Activated CD4-positive, CD25-positive, alpha-beta regulatory T cell (primary cell): ENCODE data around the gene PALMD.

Source experiments
- DNase-seq, 4 experiments: peaks; one replicate each; lab custom pipeline; 2025; lab: John Stamatoyannopoulos, UW

Gene PALMD

DNA sequence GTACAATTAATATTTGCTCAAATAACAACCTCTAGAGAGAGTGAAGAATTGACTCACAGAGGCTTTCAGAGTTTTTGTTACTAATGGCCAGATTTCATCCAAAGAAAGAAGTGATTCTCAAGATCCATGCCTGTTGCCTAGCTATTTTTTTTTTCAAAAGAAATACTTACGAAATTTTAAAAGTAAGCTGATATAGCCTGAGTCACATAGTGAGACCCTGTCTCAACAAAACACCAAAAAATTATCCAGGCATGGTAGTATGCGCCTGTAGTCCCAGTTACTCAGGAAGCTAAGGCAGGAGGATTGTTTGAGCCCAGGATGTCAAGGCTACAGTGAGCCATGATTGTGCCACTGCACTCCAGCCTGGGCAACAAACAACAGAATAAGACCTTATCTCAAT is 14.6 kb downstream of the PALMD start:
- no peak for DNase-seq

DNA sequence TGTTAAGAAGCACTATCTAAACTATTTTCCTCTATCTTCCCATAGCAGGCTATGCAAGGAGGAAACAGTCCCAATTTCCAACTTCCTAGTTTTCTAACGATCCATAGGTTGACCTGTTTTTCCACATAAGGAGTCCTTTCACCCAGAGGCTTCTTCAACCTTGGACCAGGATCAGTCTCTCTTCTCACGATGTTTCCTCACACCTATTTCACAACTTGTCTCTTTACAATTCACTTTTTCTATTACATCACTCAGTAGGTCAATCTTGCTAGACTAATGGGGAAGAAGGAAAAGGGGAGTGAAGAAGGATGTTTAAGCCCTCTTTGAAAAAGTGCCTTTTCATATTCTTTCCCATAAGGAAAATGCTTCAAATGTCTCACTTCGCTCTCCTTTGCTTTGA is 15.9 kb downstream of the PALMD start:
- no peak for DNase-seq

DNA sequence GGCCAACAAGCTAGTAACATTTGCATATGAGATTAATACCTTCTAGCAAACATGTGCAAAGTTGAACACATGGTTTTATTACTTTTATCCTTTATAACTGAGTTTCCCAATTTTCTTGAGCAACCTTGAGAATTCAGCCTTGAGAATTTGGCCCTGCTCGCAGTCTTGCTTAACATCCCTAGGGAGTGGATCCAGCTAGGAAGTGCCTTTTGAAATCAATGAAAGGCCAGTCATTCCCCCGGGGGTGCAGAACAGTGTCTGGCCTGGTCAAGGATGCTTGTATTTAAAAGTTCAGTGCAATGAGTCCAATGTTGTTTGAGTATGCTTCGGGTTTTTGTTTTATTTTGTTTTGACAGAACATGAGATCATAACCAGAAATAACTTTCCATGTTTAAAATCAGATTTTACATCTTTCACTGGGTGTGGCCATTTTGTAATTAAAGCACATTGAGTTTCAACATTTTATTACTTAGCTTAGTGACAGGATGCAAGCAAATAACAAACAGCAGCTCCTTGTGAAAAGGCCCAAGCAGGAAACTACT is 16.7 kb downstream of the PALMD start:
- no peak for DNase-seq

DNA sequence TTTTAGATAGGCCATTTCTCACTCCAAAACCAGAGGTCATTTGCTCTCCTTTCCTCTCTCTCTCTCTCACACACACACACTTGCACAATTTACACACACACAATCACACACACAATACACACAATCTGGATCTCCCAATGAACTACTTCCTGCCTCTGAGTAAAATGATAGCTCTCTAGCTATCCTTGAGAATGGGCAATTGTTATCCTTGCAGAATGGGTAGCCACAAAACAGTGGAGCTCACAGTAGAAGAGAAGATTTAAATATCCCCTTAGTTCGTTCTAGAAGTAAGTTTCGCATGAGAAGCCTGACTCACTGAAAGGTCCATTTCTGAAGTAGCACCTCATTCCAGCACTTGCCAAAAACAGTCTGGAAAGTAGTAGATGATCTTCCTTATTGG is 17.6 kb downstream of the PALMD start:
- DNase-seq: no peak

DNA sequence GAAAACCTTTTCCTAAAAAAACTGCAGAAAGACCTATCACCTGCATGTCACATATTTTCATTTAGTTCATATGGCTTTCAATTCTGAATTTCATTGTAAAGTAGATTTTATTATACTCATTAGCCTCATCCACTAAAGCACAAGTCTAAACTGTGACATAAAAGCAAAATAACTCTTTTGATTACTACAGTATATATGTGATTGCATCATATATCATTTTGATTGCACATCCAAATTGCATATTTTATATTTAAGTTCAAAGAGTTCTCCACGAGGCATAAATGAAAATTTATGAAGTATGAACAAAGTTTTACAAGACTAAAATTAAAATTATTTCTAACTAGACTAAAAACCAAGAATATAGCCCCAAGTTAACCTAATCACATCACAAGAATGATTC is 19.3 kb downstream of the PALMD start:
- DNase-seq: no peak

DNA sequence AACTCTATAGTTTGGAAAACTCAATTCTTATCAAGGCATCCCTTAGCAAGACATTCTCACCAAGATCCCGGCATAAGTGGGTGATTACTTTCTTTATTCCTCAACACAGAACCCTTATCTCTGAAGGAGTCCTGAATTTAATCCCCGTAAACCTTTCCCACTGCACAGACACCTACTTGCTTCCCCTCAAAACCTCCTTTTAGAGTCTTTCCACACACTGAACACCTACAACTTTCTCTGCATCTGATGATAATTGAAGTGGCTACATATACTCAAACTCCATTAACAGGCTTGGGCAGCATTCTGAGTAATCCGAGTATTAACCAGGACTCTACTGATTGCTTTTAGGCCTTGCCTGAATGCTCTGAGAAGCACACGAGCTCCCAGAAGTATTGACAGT is 23.5 kb downstream of the PALMD start:
- no peak for DNase-seq

DNA sequence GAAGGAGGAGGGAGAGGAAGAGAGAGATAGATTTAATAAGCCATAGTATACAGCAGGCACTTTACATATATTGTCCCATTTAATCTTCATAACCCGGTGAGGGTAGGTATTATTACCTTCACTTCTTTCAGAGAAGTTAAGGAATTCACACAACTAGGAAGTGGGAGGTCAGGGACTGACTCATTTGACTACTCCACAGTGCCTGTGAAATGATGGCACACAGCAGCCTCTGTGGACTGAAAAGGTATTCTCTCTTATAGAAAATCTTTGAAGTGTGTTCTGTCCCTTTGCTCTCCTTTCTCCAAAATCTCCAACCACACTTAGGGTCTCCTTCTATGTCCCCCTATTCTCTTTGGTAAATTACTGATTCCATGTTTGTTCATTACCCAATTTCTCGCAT is 23.9 kb downstream of the PALMD start:
- no peak for DNase-seq

DNA sequence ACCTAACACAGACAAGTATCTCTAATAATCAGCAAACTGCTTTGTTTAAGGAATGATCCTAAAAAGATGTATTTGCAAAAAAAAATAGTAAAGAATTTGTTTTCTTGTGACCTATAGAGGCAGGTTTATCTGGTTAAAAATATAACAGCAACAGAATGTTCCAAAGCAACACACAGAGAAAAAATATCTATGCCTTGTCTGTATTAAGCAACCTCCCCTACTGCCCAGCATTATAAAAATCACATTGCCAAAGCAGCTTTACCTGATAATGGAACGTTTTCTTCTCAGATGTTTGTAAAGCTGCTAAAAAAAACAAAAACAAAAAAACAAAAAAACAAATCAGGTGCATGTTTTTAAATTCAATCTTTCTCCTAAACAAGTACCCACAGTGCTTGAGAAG is 24.7 kb downstream of the PALMD start:
- DNase-seq: no peak

DNA sequence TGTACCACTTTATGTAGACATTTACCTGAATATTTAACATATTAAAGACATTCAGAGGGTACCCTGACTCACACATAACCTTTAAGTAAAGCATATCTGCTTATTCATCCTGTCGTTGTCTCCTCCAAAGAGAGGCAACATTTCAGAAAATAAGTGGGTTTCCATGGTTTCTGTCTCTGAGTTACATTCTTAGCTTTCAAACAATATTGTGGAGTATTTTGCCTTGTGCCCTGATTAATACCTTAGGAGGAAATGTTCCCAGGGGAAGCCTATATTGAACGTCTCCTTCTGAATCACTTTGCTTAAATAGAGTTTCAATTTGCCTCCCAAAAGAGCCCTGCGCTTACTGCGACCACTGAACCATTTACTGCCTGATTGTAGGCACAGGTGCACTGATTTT is 26.1 kb downstream of the PALMD start:
- DNase-seq: no peak

DNA sequence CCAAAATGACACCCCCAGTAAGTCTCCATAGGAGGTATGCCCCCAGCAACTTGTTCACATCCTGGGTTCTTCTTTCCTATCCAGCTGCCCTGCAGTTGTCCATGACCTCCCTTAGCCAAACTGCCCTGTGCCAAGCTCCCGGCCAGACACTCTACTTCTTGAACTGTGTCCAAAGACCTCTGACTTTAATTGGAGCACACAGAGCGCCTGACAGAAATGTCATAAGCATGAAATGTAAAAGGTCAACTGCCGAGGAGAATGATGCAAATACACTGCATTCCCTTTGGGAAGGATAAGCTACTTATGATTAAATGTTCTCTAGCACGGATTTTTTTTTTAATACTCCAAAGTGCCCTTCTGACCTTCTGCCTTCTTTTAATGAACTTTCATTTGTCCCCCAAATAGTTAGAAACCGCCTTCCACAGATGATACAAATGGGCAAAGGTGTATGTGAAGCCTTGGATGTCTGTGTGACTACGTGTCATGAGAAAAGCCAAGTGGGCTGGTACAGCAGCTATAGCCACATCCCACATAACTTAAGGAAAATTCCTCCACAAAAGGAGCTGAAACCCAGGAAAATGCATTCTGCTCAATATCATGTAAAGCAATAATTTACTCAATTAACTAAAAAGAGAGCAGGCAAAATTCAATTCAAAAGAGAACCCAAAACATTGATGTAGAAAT is 26.8 kb downstream of the PALMD start:
- no peak for DNase-seq

DNA sequence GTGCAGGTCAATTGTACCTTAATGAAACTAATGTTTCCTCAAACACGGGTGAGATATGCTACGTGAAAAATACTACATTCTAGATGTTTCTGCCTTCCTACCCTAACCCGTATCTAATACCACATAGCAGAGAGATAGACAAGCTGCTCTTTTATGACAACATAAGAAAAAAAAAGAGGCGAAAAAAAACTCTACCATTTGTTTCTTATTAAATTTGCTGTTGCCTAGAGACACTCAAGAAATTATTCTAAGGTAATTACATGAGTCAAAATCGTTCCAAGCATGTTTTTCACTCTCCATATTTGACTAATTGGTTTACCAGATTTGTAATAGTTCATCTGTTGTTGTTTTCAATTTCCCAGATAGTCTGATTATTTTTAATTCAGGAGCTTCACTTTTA is 27.4 kb downstream of the PALMD start:
- no peak for DNase-seq

DNA sequence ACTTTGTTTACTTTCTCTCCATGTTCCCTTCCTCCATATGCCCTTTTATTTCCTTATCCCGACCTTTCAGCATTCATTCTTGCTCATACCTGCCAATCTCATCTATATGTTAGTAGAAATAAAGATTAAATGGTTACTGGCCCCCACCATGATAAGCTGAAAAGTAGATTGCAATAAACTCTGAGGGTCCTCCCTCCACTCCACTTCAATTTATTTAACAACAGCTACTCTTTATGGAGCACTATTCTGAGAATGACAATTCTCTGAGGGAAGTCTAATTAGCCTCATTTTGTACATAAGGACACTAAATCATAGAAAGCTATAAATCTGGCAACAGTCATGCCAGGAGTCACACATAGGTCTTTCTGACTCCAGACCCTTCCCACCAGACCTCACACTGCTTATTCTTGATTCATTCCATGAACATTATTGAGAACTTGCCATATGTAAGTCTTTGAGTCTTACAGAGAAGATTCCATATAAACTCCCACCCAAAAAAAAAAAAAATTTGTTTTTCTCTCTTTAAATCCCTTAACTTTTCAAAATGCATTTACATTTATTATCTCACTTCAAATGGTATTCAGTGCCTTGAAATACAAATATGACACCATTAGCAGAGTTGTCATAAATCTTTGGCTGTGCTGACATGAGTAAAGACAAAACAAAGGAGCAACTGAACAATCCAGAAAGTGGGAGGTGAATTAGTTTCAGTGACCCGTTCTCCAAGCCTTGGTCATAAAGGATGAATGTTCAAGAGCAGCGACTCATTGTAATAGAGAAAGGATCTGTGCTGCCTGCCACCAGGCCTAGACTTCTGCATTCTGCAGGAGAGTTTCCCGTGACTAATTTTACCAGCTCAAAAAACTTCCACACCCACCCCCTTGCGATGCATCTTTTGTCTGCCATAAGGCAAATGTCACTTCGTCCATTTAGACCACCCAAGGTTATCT is 28.5 kb downstream of the PALMD start:
- DNase-seq: no peak

DNA sequence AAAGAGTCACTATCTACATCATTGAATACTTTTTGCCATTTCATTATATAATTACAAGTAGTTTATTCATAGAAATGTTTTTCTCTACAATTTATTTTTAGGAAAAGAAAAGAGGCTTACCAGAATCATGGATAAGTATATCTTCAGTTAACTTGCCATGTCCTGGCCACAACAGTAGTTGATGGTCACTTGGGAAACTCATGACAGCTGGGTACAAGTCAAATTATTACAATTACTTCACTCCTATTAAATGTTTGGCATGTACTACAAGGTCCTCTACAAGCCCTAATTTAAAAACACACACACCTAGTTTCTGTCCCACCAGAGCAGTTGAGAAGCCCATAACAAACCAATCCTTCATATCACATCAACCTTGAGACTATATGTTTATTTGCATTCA is 29.4 kb downstream of the PALMD start:
- no peak for DNase-seq

DNA sequence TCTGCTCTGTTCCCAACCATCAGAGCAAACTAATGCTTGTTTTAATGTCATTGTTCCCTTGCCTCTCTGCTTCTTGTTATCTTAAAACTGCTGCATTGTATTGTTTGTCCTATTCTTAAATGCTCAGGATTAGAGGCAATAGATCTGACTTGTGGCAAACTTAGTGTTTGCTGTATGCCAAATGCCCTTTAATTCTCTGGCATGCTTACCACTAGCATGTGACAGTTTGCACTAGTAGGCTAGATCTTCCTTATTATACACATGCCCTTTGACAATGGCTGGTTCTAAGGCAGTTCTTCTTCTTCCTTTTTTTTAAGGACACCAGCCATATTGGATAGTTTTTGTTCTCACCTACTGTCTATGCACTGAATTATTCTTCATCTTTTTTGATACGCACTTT is 30.1 kb downstream of the PALMD start:
- DNase-seq: no peak

DNA sequence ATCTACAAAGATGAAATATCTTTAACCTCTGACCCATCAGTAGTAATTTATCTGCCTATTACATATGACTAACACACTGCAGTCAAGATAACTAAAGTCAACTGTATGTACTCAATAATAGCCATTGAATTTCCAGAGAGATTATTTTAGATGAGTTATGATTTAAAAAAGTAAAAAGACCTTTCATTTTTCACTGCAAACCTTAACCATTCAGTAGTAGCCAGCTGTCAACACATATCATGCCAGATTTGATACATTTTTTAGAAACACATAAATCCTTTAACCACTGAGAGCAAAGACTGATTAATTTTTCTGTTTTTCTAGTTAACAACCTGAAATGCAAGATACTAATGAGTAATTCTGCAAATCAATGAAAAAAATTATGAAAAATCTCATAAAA is 31.0 kb downstream of the PALMD start:
- no peak for DNase-seq

DNA sequence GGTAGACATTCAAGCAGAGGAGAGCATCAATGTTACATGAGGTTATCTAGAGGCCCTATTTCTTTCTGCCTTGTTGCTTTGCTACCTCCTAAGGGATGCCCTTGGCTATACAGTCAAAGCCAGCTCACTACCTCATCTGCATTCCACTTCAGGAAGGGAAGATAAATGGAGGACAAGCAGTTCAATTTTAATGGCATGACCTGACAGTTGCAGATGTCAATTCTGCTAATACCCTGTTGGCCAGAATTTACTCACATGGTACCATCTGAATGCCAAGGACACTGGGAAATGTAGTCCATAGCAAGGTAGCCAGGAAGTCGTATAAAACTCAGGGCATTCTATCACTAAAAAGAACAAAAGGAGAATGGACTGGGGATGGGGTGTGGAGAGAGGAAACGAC is 31.5 kb downstream of the PALMD start:
- DNase-seq: no peak

DNA sequence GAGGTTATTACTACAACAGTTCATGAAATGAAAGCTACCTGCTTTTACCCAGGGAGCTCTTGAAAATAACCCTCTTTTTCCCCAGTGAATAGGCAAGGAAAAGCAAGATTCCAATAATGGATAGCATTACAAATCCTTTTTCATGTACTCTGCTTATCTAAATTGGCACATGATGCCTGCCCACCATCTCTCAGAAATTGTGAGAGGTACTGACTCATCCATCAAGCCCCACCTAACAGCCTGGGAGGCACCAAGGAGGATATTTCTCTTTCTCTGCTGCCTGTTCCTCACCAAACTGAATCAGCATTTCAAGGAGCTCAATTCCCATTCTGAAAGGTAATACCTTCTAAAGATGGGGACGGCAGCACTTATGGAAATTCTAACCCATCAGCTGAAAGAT is 34.4 kb downstream of the PALMD start:
- DNase-seq: no peak

DNA sequence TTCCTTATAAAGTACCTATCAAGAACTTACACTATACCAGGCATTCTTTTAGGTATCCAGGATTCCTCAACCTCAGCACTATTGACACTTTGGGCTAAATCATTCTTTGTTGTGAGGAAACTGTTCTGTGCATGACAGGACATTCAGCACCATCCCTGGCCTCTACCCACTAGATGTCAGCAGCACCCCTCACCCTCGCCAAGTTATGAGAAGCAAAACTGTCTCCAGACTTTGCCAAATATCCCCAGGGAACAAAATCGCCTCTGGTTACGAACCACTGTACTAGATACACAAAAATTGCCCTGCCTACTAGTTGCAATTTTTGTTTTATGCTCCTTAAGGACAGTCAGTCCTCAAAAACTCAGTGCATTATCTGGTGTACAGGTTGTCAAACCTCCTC is 35.7 kb downstream of the PALMD start:
- DNase-seq: no peak

DNA sequence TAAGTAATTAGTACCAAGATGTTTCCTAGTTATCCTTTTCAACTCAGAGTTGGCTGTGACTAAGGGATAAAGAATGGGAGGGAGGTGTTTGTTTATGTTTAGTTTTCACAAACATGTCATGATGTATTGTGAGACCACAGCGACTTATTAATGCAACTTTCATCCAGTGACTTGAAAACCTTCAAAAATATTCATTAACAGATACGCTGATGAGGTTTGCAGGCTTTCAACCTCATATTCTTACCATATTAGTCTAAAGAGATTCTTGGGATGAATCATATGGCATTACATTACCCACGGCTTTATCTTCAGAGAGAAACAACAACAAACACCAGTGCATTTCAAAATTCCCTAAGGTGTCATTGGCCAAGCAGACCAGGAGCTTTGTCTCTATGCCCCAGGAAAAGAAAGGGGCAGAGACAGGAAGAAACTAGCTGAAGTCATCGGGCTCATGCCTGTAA is 36.4 kb downstream of the PALMD start:
- DNase-seq: no peak

DNA sequence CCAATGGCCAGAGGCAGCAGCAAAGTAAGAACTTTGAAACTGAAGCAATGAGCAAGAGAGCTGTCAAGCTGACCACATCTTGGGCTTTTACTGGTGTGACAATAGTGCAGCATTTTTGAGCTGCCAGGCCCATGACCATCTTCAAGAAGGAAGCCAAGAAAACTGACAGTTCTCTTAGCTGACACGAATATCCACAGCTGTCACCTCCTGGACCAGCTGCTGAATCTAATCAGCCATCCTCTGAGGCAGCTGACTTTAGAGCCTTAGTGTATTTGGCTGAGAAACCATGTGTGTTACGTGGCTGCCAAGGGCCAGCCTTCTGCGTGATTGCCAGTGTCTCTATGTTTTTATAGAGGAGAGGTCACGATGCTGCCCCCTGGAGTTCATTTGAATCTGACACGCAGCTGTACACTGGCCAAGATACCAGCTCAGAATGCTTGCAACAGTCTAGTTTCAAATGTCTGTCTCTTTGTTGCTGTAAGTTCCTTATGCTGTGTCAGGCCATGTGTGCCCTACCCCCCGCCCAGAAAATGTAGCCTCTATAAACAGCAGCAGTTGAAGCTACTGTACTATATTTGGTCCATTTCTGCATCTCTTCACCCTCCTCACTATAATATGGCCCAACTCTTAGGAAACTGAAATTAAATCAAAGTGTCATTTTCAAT is 39.7 kb downstream of the PALMD start:
- peak in 1 of 4 experiments; percentile 5 for DNase-seq

DNA sequence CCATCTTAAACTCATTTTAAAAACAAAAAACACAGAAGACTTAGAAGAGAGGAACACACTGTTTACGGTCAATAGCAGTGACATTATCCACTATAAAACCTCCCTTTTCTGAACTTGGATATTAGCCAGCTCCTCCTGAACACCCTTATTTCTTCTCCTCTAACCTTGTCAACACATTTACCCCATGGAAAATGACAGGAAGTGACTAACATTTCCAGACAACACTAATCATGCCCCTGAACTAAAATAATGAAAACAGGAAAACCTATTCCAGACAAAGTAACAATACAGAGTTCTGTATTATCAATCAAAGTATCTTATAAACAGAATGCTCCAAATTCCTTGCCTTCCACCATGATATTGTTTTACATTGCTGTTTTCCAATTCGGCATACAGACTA is 45.3 kb downstream of the PALMD start:
- DNase-seq: no peak

DNA sequence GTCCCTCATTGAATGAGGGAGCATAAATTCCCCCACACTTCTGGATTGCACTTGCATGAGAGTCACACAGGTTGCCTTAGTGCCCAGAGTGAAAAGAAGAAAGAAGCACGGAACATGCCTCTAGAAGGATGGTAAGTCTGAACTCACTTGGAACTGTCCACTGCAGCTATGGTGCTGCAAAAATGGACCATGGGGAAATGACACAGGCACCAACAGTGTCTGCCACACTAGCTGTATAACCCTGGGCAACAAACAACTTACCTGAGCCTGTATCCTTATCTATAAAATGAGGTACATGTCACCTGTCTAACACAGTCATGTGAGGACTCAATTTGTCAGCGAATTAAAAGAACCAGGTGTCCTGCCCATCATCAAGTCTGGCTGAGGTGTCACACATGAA is 50.7 kb downstream of the PALMD start:
- no peak for DNase-seq

DNA sequence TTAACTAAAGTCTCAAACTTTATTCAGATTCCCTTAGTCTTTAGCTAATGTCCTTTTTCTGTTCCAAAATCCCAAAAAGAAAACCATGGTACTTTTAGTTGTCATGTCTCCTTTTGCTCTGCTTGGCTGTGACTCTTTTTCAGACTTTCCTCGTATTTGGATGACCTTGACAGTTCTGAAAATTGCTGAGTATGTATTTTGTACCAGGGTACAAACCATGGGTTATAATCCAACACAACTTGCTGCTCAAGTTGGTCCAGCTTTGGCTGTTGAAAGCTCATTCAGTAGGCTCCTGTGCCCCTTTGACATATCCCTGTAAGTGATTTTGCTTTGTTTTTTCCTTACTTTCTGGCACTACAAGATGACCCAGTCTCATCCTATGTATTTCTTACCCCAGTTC is 51.7 kb downstream of the PALMD start:
- DNase-seq: no peak
